Activated naive CD4-positive, alpha-beta T cell (primary cell): ENCODE measurements around the gene GAPT.
"Not testable (repeated sequence)": the region's sequence is repeated elsewhere in the genome, so short reads cannot be mapped to it uniquely, and the experiment has no call there.

Experiments
- DNase-seq, 4 experiments: peaks; one replicate each; lab custom pipeline; 2025; lab: John Stamatoyannopoulos, UW

The GAPT gene

DNA sequence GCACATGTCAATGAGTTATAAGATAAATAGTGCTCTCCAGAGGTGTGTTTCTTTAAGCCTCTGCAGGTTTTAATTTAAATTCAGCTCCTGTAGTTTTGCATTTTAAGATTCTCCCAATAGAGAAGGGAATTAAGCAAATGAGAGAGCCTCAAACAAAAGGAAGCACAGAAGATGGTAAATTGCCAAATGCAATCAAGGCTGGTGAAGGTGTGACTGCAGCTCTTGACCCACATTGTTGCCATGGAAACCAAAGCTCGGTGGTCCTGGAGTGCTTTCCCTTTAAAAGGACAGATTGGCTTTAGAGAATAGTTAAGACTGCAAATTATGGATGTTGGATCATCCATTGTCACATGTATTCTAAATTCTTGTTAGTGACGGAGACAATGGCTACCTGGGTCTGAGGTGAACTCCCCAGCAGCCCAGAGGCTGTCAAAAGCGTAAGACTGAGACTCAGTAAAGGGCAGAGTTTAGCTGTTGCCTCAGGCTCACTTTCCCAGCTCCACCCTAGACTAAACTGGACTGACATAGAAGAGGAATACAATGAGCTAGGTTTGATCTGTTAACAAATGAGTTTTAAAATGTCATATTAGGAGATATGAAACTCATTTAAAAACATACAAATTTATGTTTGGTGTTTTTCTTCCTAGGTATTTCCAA, 12.3 kb downstream of the GAPT start:
- DNase-seq, result no peak

DNA sequence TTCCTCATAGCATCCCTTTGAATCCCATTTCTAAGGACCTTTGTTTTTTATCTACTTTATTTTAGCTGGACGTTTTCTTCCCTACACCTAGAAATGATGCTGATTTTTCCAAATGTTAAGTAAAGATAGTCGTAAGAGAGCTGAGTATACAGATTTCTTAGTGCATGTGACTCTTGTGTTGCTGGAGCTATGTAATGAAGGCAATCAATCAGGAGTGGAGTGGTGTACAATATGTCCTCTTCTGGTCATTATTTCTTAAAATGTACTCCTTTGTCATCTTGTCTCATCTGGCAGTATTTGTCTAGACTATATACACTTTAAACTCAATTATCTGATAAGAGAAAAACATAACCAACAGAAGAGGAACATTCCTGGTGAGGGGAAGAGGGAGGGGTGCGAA, 13.5 kb downstream of the GAPT start:
- no peak for DNase-seq

DNA sequence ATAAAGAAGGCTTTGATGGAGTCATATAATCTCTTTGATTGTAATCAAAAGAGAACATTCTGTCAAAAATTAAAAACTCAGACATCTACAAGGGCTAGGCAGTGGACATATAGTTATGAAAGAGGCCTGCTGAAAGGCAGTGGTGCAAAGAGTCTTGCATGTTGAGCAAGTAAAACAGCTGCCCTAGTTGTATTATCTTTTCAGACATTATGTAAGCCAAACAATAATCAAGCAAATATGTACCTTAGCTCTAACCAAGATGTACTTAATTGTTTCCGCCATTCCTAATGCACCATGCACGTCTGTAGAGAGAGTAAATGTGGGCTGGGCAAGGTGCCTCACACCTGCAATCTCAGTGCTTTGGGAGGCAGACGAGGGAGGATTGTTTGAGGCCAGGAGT, 14.3 kb downstream of the GAPT start:
- DNase-seq, result no peak

DNA sequence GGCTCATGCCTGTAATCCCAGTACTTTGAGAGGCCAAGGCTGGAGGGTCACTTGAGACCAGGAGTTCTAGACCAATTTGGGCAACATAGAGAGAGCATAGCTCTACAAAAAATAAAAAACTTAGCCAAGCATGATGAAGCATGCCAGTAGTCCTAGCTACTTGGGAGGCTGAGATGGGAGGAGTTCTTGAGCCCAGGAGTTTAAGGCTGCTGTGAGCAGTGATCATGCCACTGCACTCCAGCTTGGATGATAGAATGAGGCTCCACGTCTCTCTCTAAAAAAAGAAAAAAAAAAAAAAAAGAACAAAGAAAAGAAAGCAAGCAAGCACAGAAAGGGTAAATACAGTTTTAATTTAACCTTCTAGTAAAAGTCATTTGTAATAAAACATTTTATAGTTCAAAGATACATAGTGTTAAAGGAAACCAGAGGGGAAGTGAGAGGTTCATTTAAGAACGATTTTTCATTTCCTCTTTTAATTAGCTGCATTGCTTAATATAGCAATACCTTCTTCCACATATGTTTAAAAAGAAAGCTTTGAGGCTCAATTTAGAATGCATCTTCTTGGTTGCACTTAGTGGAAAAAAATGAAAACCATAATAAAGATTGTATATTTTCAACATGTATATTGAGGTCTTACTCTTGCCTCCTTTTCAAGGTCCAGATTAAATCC, 14.9 kb downstream of the GAPT start:
- DNase-seq, result no peak

DNA sequence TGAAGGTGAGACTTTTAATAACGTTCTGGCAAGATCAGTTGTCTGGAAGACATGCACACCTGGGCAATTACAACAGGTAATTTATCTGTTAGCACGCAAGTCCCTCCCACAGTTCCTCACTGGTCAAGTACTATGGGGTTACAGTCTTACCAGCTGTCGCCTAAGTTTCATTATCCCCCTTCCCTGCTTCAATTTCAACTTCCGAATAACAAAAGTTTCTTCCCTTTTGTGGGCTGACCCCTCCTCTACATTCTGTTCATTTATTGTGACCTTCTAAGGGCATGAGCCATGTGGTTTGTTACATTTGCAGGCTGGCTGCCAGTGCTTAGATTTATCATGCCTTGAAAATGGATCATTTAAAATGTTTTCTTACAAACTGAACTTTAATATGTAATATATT, 16.5 kb downstream of the GAPT start:
- DNase-seq, result no peak

DNA sequence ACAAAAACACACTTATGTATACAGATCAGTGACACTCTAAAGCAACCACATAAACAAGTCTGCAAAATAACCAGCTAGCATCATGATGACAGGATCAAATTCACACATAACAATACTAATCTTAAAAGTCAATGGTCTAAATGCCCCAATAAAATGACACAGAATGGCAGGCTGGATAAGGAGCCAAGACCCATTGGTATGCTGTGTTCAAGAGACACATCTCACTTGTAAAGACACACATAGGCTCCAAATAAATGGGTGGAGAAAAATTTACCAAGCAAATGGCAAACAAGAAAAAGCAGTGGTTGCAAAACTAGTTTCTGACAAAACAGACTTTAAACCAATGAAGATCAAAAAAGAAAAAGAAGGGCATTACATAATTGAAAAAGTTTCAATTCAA, 26.0 kb downstream of the GAPT start:
- DNase-seq, result no peak

DNA sequence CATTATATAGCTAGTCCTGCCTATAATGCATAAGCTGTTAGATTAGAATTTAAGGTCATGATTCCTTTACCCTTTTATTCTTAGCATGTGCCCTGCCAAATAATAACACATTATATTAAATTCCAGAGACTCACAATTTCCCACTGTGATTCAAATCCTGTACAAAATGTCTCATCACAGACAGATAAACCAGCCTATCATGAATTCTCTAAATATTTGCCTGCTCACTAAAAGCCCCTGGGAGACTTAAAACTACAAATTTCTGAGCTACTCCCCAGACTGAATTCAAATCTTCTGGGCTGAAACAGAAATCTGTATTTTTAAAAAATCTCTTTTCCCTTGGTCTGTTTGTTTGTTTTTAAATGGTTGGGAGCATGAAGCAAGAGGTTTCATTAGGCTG, 32.7 kb downstream of the GAPT start:
- DNase-seq, result no peak

DNA sequence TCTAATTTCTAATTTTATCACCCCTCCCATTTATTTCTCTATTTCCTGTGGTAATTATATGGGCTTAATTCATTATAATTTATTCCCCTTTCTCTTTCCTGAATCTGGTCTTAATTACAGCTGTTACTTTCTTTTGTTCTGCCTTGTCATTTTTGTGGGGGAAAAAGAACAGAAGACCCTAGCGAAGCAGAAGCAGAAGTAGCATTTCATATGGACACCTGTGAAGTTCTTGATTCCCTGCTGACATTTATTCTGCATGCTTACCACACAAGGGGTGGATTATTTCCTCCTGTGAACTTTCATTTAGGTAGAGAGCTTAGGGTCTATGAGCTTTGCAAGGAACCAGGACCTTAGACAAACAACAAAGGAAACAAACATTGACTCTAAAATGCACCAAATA, 33.3 kb downstream of the GAPT start:
- DNase-seq, result no peak

DNA sequence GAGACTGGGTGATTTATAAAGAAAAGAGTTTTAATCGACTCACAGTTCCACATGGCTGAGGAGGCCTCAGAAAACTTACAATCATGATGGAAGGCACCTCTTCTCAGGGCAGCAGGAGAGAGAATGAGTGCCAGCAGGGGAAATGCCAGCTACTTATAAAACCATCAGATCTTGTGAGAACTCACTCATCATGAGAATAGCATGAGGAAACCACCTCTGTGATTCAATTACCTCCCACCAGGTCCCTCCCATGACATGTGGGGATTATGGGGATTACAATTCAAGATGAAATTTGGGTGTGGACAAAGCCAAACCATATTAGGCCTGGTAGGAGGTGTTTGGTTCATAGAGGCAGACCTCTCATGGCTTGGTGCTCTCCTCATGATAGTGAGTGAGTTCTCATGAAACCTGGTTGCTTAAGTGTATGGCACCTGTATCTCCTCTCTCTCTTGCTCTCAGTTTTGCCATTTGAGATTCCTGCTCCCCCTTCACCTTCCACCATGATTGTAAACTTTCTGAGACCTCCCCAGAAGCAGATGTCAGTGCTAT, 39.8 kb downstream of the GAPT start:
- DNase-seq, result no peak

DNA sequence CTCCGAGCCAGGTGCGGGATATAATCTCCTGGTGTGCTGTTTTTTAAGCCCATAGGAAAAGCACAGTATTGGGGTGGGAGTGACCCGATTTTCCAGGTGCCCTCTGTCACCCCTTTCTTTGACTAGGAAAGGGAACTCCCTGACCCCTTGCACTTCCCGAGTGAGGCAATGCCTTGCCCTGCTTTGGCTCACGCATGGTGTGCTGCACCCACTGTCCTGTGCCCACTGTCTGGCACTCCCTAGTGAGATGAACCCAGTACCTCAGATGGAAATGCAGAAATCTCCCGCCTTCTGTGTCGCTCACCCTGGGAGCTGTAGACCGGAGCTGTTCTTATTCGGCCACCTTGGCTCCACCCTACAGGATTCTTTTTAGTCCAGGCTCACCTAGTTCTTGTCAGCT, 50.7 kb downstream of the GAPT start:
- not testable (repeated sequence) for DNase-seq

DNA sequence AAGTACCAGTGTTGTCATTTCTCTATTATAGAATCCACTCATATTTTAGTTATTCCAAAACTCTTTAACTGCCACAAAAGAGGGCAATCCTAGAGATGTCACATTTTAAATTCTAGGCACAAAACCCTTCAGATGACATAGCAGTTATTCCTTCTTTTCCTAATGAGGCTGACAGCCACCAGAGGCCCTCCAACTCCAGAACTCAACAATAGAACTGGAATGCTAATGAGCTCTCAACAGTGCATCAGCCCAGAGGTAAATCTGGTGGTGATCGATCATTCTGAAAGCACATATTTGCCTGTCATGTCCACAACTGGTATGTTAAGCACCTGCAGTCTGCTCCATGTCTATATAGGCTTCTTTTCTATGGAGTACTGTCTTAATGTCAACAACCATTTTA, 51.5 kb downstream of the GAPT start:
- no peak for DNase-seq

DNA sequence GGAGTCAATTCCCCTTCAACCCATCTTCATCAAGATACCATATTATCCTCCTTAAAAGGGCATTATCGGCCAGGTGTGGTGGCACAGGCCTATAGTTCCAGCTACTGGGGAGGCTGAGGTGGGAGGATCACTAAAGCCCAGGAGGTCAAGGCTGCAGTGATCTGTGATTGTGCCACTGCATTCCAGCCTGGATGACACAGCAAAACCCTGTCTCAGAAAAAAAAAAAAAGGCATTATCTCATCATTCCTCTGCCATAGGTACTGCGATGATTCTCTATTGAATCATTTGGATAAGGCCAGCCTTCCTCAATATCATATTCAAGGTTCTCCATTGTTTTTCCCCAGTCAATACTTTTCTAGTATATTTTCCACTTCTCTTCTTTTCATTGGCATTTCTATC, 52.5 kb downstream of the GAPT start:
- no peak for DNase-seq

DNA sequence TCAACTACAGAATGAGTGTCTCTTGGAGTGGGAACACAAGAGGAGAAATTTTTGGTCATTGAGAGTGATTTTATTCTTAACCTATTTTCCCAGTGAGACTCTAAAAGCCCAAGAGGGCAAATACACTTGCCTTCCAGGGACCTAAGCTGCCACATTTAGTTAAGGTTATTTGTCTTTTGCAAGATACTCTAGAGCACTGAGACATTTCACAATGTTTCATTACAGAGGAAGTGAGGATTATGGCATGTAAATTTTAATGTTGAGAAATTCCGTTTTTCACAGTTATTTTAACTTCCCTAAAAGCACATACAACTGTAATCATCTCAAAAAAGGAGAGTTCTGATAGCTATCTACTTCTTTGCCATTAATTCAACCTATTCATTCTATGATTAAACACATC, 53.0 kb downstream of the GAPT start:
- DNase-seq, result no peak

DNA sequence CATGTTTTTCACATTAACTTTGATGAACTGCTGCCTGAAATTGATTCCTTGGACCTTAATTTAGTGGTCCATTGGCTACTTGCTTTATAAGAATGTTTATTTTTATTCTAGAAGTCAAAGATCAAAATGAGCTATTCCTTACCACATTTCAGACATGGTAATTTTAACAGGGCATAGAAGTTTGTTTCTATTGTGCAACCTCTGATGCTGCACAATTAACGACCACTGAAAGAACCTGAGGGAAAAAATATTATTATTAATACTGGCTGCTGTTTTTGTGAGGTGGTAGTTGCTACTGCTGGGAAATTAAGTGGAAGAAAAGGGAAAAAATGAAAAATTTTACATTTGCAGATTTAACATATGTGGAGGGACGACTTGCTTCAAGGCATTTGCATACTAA, 53.7 kb downstream of the GAPT start:
- no peak for DNase-seq

DNA sequence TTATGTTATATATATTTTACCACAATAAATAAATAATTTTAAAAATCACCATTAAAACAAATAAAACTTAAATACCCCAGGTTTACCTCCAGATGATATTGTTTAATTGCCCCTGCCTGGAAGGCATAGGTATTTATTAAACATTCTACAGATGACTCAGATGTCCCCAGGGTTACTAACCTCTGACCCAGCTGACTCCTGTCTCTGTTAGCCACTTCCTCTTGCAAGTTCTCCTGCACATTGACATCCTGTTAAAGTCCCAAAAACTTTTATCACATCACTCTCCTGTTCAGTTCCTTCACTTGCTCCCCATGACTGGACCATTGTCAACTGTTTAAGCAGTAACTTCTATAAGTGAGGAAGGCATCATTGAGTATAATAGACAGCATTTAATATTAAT, 54.7 kb downstream of the GAPT start:
- DNase-seq, result no peak
